HTERT RPE-1 (cell line): ENCODE results near the gene TGFBR2.

Experiments used
- in situ Hi-C: fragments of 300-500 bp; cut with MboI; formaldehyde crosslinking; loops from 4 replicates; pipeline ENCODE4 v1.14.3; 2020; ENCODE audit warnings: low sequenced_read_pairs

TGFBR2 gene

GRCh38 chr3:30671527-30672286 is 65.3 kb downstream of the TGFBR2 start:
- in situ Hi-C loops, result no loop called here

DNA sequence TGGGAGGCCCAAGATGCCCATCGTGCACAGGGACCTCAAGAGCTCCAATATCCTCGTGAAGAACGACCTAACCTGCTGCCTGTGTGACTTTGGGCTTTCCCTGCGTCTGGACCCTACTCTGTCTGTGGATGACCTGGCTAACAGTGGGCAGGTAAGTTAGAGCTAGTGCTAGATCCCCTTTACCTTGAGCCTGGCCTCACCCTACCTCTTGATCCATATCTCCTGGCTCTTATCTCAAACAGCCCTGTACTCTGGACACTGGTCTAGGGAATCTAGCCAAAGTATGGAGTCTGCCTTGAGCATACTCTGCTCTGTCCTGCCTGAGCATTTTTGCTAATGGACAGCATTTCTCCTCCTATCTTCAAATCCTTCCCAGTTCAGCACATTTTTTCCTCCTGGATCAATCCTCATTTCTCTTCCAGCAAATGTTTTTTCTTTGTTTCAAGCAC is 65.9 kb downstream of the TGFBR2 start:
- in situ Hi-C loops, result no loop called here

DNA sequence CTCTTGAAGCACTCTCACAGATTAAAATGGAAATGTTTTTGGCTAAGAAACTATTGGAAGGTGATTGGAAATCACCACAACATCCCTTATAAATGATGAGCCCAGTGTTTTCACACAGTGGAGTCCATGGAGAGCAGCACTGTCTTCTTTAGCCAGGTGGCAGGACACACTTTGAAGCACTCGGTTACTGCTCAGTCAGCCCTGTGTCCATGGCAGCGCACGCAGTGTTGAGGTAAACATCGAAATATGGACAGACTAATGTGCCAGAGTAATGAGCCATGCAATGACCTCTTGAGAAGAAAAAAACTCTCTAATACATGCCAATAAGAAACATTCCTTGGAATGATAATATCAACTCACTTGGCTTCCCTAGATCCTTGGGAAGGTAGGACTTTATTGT is 66.6 kb downstream of the TGFBR2 start:
- in situ Hi-C loops, result no loop called here

DNA sequence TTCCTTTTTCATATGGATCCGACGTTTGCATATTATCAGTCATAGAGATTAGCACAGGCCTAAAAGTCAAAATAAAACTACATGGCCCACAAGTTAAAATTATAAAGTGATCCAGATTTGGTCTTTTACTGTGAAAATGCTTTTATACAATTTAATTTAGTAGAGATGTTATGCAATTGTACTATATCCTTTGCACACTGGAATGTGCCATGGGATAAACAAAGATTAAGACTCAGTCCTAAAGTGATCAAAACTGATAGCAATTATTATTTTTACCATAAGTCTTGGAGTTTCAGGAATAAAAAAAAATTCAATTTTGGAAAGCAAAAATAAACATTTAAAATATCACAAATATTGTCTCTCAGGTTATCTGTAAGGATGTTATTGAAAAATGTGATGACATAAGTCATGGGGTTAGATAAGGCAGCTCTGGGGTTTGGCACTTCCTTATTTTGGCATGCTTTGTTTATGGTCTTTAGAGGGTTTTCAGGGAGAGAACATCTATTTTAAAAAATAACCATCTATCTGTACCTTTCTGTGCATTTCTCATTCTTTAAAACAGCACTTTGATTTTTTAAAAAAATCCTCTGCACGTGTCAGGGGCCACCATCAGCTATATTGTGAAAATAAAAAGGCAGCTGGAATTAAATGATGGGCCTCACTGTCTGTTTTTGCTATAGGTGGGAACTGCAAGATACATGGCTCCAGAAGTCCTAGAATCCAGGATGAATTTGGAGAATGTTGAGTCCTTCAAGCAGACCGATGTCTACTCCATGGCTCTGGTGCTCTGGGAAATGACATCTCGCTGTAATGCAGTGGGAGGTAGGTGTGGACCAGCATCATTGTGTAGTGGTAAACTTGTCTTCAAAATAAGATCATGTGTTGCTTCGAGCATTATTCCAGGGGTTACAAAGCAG is 67.3 kb downstream of the TGFBR2 start:
- in situ Hi-C loops, result no loop called here

- in situ Hi-C loops, result no loop called here
Observed at GRCh38 chr3:30675006-30675405, 68.6 kb downstream of the TGFBR2 start.

DNA sequence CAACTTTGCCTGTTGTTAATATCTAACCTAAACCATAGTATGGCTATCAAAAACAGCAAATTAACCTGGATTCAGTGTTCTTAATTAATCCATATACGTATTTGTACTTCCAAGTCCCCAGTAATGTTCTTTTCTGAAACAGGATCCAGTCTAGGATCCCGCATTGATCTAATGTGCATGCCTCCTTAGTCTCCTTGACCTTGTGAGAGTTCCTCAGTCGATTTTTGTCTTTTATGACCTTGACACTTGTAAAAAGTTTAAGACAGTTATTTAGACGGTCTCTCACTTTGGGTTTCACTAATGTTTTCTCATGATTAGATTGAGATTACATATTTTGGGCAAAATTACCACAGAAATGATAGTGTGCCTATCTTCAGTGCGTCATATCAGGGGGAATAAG is 69.4 kb downstream of the TGFBR2 start:
- in situ Hi-C loops, result no loop called here

DNA sequence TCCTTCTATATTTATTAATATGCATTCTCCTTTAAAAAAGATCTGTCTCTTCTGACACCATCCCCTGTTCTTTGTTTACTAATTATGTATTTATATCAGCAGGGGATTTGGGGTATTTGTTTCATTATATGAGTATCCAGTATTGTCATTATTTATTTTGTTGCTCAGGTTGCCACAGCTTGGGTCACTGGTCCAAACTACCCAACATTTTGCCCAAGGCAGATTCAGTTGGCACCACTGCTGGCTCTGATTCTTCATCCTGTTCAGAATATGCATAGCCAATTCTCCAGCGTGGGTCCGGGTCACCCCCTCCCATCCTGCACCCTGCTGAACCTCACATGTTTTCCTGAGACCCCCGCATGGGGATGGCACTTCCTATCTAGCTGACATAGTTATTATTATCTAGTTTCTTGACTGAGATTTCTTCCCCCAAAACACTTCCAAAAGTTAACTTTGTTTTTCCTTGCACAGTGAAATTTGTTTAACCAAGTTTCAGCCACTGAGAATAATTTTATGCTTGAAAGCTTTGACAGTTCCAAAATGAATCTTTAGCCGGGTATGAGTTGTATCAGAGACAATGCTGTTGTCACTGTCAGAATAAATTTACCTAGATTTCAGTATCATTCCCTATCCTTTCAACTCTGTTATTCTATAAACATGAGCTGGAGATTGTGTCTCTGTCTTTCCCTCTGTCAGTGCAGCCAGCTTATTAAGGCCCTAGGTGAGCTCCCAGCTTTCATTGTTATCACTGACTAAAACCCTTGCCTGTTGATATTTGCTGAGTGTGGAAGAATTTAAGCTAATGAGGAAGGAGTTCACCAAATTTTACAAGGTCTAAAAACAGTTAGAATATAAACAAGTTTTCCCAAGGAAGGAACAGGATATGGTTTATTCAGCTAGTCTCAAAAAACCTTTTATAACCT is 70.3 kb downstream of the TGFBR2 start:
- in situ Hi-C loops, result no loop called here

DNA sequence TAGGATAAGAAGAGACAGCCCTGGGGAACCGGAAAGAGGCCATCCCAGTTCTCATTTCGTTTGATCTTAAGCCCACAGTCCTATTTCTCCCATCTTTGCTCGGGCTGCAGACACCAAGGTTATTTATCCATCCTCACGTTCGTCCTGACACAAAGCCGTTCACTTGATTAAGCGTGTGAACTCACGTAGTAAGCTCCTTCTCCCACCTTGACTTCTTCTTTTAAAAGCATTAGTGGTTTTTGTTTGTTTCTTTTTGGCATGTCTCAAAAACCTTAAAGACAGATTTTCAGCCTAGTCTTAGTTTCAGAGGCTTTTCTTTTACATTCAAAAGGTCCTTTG is 70.9 kb downstream of the TGFBR2 start:
- in situ Hi-C loops, result no loop called here

- in situ Hi-C loops, result no loop called here
Observed at GRCh38 chr3:30679045-30679444, 72.6 kb downstream of the TGFBR2 start.

GRCh38 chr3:30680789-30681648 is 74.6 kb downstream of the TGFBR2 start:
- in situ Hi-C loops, result no loop called here

DNA sequence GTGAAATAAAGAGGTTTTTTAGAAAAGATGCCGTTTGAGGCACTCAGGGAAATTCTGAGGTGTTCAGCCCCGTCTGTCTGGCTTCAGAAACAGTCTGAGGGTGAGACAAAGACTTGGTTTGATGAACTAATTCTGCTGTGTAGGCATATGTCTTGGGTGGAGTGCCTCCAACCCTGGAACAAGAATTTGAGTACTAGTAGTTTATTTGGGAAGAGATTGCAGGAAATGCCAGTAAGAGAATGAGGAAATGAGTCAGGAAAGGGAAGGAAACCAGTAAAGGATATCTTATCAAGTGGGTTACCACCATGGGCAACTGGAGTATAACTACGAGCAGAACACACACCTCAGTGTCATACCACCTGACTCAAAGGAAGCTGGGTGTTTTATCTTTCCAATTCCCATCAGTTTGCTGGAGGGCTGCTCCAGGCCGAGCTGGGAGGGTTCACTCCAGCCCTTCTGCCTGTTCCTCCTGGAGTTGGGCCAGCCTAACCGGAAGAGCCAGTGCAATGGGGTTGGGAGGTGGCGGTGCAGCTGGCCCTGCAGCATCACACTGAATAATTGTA is 75.3 kb downstream of the TGFBR2 start:
- in situ Hi-C loops, result no loop called here

GRCh38 chr3:30682434-30683155 is 76.2 kb downstream of the TGFBR2 start:
- in situ Hi-C loops, result no loop called here

DNA sequence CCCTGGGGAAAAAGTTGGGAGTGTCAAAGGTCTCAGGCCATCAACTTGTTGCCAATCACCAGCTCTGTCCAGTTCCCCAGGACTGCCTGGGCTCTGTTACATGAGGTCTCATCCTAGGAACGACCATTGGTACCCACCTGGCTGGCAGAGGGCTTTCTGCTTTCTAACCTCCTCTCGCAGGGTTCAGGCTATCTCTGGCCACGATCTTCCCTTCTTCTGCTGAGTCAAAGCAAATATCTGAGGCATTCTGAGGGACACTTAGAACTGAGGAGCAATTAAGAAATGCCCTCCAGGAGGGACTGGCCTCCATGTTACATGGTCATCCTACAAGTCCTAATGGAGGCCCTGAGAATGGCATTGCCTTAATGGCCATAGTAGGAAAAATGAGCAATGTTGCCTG is 77.4 kb downstream of the TGFBR2 start:
- in situ Hi-C loops, result no loop called here

DNA sequence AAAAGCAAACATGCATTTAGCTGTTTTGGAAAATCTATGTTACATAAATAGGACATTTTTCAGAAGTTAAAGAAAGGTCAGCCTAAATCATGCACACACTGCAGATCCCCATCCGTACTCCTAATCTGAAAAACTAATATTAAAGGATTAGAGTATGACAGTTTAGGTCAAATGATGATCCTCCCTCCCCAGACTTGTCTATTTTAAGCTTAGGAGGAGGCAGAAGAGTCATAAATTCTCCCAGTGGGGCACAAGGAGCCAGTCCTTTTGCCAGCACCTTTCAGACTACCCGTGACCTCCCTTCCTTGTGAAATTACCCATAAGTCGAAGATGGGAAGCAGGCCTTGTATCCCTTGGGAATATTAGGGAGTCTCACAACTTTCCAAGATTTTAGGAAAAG is 78.0 kb downstream of the TGFBR2 start:
- in situ Hi-C loops, result no loop called here

- in situ Hi-C loops, result no loop called here
Observed at GRCh38 chr3:30685267-30685667, 78.9 kb downstream of the TGFBR2 start.

GRCh38 chr3:30686176-30686575 is 79.8 kb downstream of the TGFBR2 start:
- in situ Hi-C loops, result no loop called here

DNA sequence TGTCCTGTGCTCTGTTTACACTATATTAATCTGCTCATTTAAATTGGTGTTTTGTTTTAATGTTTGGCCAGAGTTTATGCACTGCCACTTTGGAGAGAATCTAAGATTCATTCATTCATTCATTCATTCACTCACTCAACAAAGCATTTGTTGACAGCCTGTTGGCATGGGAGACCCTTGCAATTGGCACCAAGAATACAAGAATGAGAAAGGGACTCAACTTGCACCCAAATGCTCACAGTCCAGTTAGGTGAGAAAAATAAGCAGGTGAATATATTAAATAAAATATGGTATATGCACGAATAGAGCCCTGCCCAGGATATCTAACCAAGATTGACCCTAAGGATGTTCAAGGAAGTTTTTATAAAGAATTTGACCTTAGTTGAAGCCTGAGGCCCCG is 80.4 kb downstream of the TGFBR2 start:
- in situ Hi-C loops, result no loop called here

DNA sequence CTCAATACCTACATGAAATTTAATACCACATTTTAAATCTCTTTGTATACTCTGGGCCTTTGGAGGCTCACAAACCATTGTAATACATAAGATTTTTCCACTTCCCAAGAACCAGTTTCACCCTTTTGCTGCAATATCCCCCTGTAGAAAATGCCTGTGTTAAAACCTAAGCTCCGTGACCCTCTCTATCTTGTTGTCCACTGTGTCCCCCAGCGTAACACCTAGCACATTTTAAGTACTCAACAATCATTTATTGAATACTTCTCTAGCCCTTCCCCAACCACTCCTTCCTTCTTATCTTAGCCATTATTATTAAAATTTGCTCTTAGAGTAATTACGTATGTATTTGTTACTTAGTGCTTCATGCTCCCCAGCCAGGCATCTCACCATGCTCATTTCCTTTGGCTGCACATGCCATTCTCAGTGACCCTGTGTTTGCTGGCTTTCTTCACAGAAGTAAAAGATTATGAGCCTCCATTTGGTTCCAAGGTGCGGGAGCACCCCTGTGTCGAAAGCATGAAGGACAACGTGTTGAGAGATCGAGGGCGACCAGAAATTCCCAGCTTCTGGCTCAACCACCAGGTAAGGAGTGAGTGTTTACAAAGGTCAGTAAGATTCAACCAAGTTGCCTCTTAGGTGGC is 81.6 kb downstream of the TGFBR2 start:
- in situ Hi-C loops, result no loop called here
